HEK293 (cell line): ENCODE data around the gene ADGRL1.

ENCODE experiments used
- CTCF ChIA-PET: fragments of 350-600 bp; formaldehyde crosslinking; extraction: SDS; loops from one replicate; lab custom pipeline; 2021; ENCODE audit warnings: antibody characterized with exemption; lab: Yijun Ruan, JAX
- POLR2A ChIA-PET: fragments of 300-600 bp; formaldehyde crosslinking; extraction: SDS; loops from one replicate; lab custom pipeline; 2020; ENCODE audit warnings: antibody characterized with exemption, inconsistent platforms; lab: Yijun Ruan, JAX
- H3K27ac ChIP-seq: fragments of 200-500 bp; sonication (Bioruptor generic); 2 replicates; pipeline ENCODE4 v1.5.1; 2014; ENCODE audit warnings: low read depth, low read length, control low read depth, inconsistent platforms; ENCODE audit errors: extremely low read depth
- H3K36me3 ChIP-seq, 2 experiments: fragments of 200-500 bp in 1 of 2; sonication (Bioruptor generic) in 1 of 2; 1 replicate in 1 of 2; 2 replicates in 1 of 2; pipeline ENCODE4 v1.5.1; 2014 to 2017; ENCODE audit warnings: inconsistent platforms in 2 of 2, low read length in 2 of 2; ENCODE audit not compliant: control insufficient read depth in 2 of 2, insufficient read depth in 1 of 2
- H3K4me1 ChIP-seq: fragments of 200-500 bp; sonication (Bioruptor generic); 2 replicates; pipeline ENCODE4 v1.5.1; 2014; ENCODE audit warnings: mild to moderate bottlenecking, low read length, inconsistent platforms; ENCODE audit not compliant: control insufficient read depth, insufficient read depth
- H3K4me3 ChIP-seq: 2 replicates; pipeline ENCODE4 v1.5.1; 2011; ENCODE audit warnings: low read depth, mild to moderate bottlenecking, control low read depth, low read length, moderate library complexity
- H3K9me3 ChIP-seq: fragments of 200-500 bp; sonication (Bioruptor generic); 2 replicates; pipeline ENCODE4 v1.5.1; 2014; ENCODE audit warnings: low read depth, low read length, inconsistent platforms; ENCODE audit not compliant: control insufficient read depth, insufficient read depth
- GLIS2 ChIP-seq: fragments of 450-650 bp; formaldehyde crosslinking; IDR thresholded peaks from 2 replicates; pipeline ENCODE4 v1.5.1; 2016; ENCODE audit warnings: missing biosample characterization, missing genetic modification characterization
- MYNN ChIP-seq: fragments of 450-650 bp; formaldehyde crosslinking; IDR thresholded peaks from 2 replicates; pipeline ENCODE4 v1.5.1; 2016; ENCODE audit warnings: missing biosample characterization, missing genetic modification characterization, borderline replicate concordance
- YY2 ChIP-seq: fragments of 450-650 bp; formaldehyde crosslinking; IDR thresholded peaks from 2 replicates; pipeline ENCODE4 v1.5.1; 2016; ENCODE audit warnings: missing biosample characterization, missing genetic modification characterization
- ZFP41 ChIP-seq: fragments of 450-650 bp; formaldehyde crosslinking; IDR thresholded peaks from 2 replicates; pipeline ENCODE4 v1.5.1; 2016; ENCODE audit warnings: missing biosample characterization, missing genetic modification characterization, borderline replicate concordance
- ZNF24 ChIP-seq: fragments of 450-650 bp; formaldehyde crosslinking; IDR thresholded peaks from 2 replicates; pipeline ENCODE4 v1.5.1; 2016; ENCODE audit warnings: missing biosample characterization, missing genetic modification characterization
- ZNF37A ChIP-seq: fragments of 450-650 bp; IDR thresholded peaks from 2 replicates; pipeline ENCODE4 v1.5.1; 2018; ENCODE audit warnings: missing biosample characterization, missing genetic modification characterization
- ZNF48 ChIP-seq: fragments of 450-650 bp; formaldehyde crosslinking; IDR thresholded peaks from 2 replicates; pipeline ENCODE4 v1.5.1; 2016; ENCODE audit warnings: missing biosample characterization, missing genetic modification characterization
- ZNF571 ChIP-seq: fragments of 450-650 bp; formaldehyde crosslinking; IDR thresholded peaks from 2 replicates; pipeline ENCODE4 v1.5.0; 2017; ENCODE audit warnings: missing biosample characterization, missing genetic modification characterization
- ZNF626 ChIP-seq: fragments of 450-650 bp; sonication (Bioruptor Pico); formaldehyde crosslinking; IDR thresholded peaks from 2 replicates; pipeline ENCODE4 v1.5.1; 2018; ENCODE audit warnings: missing biosample characterization, missing genetic modification characterization, inconsistent platforms
- ZNF791 ChIP-seq: fragments of 450-650 bp; formaldehyde crosslinking; IDR thresholded peaks from 2 replicates; pipeline ENCODE4 v1.5.1; 2016; ENCODE audit warnings: missing biosample characterization, missing genetic modification characterization
- TF ChIP-seq, protein P1 (sequence below): fragments of 450-650 bp; formaldehyde crosslinking; IDR thresholded peaks from 2 replicates; pipeline ENCODE4 v1.5.1; 2017; ENCODE audit warnings: missing biosample characterization, missing genetic modification characterization
- TF ChIP-seq, protein P2 (sequence below): sonication (generic); formaldehyde crosslinking; IDR thresholded peaks from 2 replicates; pipeline ENCODE4 v1.8.1; 2022; ENCODE audit warnings: mild to moderate bottlenecking, moderate library complexity, missing genetic modification reagents
- TF ChIP-seq, protein P3 (sequence below): fragments of 450-650 bp; formaldehyde crosslinking; IDR thresholded peaks from 2 replicates; pipeline ENCODE4 v1.5.1; 2016; ENCODE audit warnings: missing biosample characterization, missing genetic modification characterization
- TF ChIP-seq, protein P4 (sequence below): fragments of 450-650 bp; formaldehyde crosslinking; IDR thresholded peaks from 2 replicates; pipeline ENCODE4 v1.5.1; 2016; ENCODE audit warnings: missing biosample characterization, missing genetic modification characterization
- TF ChIP-seq, protein P5 (sequence below): fragments of 450-650 bp; formaldehyde crosslinking; IDR thresholded peaks from 2 replicates; pipeline ENCODE4 v1.5.1; 2016; ENCODE audit warnings: missing biosample characterization, missing genetic modification characterization

The ADGRL1 gene

DNA sequence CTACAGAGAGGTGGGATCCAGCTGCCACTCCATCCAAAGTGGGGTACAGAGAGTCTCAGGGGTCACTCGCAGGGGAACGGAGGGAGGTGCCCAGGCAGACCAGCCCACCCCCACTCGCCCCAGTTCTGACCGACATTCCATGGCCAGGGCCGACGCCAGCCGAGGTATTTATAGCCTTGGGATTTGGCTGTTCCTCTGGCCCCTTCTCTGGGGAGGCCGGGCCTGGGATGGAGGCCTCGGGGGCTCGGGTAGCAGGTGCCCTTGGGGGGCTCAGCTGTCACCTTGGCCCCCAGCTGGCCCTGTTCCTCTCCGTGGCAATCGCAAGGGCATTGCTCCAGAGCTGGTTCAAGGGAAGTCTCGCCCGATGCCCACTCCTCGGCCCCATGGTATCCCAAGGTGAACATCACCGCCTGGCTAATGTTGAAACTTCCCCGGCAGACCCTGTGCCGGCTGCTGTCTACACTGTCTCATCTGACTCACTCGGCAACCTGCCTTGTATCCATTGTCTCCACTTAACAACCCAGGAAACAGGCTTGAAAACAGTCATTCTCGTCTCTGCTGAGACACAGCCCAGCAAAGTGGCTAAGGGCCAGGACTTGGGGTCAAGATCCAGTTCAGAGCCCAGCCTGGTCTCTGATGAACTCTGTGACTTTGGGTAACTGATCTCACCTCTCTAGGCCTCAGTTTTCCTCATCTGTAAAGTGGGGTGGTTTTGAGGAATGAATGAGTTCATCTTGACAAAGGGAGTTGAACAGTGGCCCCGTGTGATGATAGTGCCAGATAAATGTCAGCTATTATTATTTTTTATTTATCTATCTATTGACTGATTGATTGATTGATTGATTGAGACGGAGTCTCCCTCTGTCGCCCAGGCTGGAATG is 98.1 kb downstream of the ADGRL1 start (continued):
- TF ChIP-seq, protein P1, sequence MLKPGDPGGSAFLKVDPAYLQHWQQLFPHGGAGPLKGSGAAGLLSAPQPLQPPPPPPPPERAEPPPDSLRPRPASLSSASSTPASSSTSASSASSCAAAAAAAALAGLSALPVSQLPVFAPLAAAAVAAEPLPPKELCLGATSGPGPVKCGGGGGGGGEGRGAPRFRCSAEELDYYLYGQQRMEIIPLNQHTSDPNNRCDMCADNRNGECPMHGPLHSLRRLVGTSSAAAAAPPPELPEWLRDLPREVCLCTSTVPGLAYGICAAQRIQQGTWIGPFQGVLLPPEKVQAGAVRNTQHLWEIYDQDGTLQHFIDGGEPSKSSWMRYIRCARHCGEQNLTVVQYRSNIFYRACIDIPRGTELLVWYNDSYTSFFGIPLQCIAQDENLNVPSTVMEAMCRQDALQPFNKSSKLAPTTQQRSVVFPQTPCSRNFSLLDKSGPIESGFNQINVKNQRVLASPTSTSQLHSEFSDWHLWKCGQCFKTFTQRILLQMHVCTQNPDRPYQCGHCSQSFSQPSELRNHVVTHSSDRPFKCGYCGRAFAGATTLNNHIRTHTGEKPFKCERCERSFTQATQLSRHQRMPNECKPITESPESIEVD (tag by site-specific recombination), result no peak
- TF ChIP-seq, protein P2, sequence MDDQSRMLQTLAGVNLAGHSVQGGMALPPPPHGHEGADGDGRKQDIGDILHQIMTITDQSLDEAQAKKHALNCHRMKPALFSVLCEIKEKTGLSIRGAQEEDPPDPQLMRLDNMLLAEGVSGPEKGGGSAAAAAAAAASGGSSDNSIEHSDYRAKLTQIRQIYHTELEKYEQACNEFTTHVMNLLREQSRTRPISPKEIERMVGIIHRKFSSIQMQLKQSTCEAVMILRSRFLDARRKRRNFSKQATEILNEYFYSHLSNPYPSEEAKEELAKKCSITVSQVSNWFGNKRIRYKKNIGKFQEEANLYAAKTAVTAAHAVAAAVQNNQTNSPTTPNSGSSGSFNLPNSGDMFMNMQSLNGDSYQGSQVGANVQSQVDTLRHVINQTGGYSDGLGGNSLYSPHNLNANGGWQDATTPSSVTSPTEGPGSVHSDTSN (CRISPR knock-in tag), result no peak
- no peak for TF ChIP-seq YY2 (tag by site-specific recombination)
- TF ChIP-seq, protein P3, sequence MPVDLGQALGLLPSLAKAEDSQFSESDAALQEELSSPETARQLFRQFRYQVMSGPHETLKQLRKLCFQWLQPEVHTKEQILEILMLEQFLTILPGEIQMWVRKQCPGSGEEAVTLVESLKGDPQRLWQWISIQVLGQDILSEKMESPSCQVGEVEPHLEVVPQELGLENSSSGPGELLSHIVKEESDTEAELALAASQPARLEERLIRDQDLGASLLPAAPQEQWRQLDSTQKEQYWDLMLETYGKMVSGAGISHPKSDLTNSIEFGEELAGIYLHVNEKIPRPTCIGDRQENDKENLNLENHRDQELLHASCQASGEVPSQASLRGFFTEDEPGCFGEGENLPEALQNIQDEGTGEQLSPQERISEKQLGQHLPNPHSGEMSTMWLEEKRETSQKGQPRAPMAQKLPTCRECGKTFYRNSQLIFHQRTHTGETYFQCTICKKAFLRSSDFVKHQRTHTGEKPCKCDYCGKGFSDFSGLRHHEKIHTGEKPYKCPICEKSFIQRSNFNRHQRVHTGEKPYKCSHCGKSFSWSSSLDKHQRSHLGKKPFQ, result no peak

DNA sequence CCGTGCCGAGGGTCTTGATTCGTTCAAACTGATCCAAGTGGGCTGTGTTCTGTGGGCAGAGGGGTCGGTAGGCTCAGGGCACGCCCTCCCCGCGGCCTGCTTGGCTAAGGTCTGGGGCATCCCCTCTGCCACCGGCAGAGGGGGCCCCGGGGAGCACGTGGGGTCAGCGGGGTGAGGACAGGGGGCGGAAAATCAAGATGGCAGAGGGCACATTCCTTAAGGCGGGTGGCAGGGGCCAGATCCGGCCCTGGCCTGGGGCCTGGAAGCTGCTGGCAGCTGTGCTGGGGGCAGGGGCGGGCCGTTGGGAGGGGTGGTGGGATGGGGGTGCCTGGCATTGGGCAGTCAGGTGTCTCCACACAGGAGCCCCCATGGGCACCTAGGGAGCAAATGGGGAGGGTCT is 99.1 kb downstream of the ADGRL1 start:
- Histone ChIP-seq H3K27ac (no peak overlapping the region), H3K9me3 (no peaks in the 10 kb centered on the region), H3K4me3 (no peak overlapping the region), H3K4me1 (no peaks in the 10 kb centered on the region), H3K36me3 (peaks cover 11 to 49% of the 10 kb centered on the region in 2 experiments; a peak in 2 of 3 replicates)
- POLR2A ChIA-PET, result no interaction called here
- TF ChIP-seq ZNF571 (tag by site-specific recombination) (no peak), ZNF48 (no peak), MYNN (tag by site-specific recombination) (no peak), ZFP41 (tag by site-specific recombination) (no peak), ZNF791 (tag by site-specific recombination) (no peak), ZNF626 (tag by site-specific recombination) (no peak), GLIS2 (tag by site-specific recombination) (no peak), ZNF24 (no peak), ZNF37A (tag by site-specific recombination) (no peak)
- TF ChIP-seq, protein P4, sequence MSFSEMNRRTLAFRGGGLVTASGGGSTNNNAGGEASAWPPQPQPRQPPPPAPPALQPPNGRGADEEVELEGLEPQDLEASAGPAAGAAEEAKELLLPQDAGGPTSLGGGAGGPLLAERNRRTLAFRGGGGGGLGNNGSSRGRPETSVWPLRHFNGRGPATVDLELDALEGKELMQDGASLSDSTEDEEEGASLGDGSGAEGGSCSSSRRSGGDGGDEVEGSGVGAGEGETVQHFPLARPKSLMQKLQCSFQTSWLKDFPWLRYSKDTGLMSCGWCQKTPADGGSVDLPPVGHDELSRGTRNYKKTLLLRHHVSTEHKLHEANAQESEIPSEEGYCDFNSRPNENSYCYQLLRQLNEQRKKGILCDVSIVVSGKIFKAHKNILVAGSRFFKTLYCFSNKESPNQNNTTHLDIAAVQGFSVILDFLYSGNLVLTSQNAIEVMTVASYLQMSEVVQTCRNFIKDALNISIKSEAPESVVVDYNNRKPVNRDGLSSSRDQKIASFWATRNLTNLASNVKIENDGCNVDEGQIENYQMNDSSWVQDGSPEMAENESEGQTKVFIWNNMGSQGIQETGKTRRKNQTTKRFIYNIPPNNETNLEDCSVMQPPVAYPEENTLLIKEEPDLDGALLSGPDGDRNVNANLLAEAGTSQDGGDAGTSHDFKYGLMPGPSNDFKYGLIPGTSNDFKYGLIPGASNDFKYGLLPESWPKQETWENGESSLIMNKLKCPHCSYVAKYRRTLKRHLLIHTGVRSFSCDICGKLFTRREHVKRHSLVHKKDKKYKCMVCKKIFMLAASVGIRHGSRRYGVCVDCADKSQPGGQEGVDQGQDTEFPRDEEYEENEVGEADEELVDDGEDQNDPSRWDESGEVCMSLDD (tag by site-specific recombination), result no peak
- TF ChIP-seq, protein P5, sequence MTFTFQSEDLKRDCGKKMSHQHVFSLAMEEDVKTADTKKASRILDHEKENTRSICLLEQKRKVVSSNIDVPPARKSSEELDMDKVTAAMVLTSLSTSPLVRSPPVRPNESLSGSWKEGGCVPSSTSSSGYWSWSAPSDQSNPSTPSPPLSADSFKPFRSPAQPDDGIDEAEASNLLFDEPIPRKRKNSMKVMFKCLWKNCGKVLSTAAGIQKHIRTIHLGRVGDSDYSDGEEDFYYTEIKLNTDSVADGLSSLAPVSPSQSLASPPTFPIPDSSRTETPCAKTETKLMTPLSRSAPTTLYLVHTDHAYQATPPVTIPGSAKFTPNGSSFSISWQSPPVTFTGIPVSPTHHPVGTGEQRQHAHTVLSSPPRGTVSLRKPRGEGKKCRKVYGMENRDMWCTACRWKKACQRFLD (tag by site-specific recombination), result no peak
- TF ChIP-seq, protein P1 (tag by site-specific recombination), result no peak
- CTCF ChIA-PET, result interaction anchor here (0.6 to 1.1 kb wide), 2 partner anchors 89 to 584 kb away, joined by 3 read pairs; no protein-coding TSS in a partner anchor
